ENCODE data around the gene BRD2.

Gene BRD2

GRCh38 chr6:32972353-32973143 is 4.2 kb downstream of the BRD2 start:
- TF ChIP-seq GATA2 (IDR thresholded peaks at IDR 0.05; ENCODE audit: low read depth, low read length) (no peak), GATA3 (IDR thresholded peaks at IDR 0.05; ENCODE audit: low read depth, low read length) (no peak)

DNA sequence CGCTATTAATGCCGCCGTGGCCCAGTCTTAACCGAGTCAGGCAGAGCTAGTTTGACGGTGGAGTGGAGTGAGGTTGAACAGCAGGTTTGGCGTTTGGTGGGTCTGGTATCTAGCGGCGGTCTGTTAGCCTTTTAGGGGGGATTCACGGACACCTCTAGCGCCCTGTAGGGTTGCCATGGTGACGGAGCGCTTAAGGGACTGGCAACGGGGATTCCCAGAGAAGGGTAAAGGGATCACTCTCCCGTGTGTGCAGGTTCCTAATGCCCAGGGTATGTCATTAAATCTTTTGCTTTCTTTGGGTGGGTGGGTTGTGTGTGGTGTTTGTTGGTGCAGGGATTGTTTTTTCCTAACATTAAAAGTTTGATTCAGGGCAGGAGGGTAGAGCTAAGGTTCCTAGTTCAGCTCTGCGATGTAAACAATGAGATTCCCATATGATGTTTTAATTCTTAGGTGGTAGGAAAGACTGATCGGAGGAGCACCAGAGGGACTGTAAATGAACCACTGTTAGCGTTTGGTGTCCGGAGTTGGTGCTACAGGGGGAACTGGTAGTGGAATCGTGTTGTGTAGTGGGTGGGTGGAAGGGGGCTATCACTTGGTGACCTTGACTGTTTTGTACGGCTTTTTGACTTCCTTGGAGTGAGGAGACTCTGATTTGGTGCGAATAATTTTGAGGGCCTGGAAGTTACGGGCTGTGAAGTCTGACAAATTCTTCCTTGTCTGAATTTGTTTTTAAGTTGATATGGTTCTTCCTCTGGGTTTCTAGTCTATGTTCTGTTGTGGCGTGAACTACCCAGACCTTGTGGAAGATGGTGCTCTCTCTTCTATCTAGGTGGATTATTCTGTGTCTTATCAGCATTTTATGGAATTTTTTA is 5.0 kb downstream of the BRD2 start:
- TF ChIP-seq GATA3 (IDR thresholded peaks at IDR 0.05; ENCODE audit: low read depth, low read length) (no peak), GATA2 (IDR thresholded peaks at IDR 0.05; ENCODE audit: low read depth, low read length) (no peak)

GRCh38 chr6:32974016-32974333 is 5.6 kb downstream of the BRD2 start:
- no peak for TF ChIP-seq GATA3 (IDR thresholded peaks at IDR 0.05; ENCODE audit: low read depth, low read length)
- no peak for TF ChIP-seq GATA2 (IDR thresholded peaks at IDR 0.05; ENCODE audit: low read depth, low read length)

DNA sequence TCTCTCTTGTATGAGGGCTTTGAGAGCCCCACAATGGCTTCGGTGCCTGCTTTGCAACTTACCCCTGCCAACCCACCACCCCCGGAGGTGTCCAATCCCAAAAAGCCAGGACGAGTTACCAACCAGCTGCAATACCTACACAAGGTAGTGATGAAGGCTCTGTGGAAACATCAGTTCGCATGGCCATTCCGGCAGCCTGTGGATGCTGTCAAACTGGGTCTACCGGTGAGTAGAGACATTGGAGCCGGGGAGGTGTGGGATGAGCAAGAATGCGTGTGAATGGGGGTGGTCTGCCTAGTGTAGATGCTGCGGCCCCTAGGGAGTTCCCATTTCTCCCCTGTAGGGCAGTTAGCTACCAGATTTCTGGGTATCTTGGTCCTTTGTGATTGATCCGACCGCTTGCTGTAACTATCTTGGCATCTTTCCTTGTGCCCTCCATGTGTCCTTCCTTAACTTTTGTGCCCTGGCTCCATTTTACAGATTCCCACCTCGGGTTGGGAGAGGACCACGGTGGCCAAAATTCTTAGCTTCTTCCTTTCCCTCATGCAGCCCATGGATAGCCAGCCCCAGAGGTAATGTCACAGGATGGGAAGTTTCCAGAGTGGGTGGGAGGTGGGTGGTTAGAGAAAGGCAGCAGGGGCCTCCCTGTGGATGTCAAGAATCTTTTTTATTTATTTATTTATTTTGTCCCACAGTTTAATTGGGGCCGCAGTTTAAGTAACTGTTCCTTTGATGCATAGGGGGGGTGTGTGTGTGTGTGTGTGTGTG is 6.3 kb downstream of the BRD2 start:
- TF ChIP-seq GATA2 (IDR thresholded peaks at IDR 0.05; ENCODE audit: low read depth, low read length) (no peak), GATA3 (IDR thresholded peaks at IDR 0.05; ENCODE audit: low read depth, low read length) (no peak)

DNA sequence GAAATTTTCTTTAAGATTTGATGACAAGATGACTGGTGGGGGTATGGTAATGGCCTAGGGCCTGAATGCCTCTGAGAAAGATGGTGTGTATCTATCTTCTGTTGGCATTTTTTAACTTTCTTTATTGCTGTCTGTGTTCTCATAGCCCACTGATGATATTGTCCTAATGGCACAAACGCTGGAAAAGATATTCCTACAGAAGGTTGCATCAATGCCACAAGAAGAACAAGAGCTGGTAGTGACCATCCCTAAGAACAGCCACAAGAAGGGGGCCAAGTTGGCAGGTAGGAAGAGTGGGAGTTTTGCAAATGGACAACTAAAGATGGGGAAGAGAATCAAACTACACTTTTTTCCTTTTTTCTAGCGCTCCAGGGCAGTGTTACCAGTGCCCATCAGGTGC is 7.5 kb downstream of the BRD2 start:
- TF ChIP-seq GATA3 (IDR thresholded peaks at IDR 0.05; ENCODE audit: low read depth, low read length), result no peak
- no peak for TF ChIP-seq GATA2 (IDR thresholded peaks at IDR 0.05; ENCODE audit: low read depth, low read length)

DNA sequence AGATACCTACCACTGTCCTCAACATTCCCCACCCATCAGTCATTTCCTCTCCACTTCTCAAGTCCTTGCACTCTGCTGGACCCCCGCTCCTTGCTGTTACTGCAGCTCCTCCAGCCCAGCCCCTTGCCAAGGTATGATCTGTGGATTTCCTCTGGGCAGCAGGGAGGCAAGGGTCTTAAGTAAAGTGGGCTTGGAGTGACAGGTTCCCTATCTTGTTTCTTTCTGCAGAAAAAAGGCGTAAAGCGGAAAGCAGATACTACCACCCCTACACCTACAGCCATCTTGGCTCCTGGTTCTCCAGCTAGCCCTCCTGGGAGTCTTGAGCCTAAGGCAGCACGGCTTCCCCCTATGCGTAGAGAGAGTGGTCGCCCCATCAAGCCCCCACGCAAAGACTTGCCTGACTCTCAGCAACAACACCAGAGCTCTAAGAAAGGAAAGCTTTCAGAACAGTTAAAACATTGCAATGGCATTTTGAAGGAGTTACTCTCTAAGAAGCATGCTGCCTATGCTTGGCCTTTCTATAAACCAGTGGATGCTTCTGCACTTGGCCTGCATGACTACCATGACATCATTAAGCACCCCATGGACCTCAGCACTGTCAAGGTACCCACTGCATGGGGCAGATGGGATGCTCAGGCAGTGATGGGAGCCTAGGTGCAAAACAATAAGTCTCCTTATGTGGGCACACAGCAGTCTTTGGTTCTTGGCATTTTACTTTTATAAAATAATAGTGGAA is 8.1 kb downstream of the BRD2 start:
- TF ChIP-seq GATA2 (IDR thresholded peaks at IDR 0.05; ENCODE audit: low read depth, low read length) (no peak), GATA3 (IDR thresholded peaks at IDR 0.05; ENCODE audit: low read depth, low read length) (no peak)

GRCh38 chr6:32977272-32977952 is 9.0 kb downstream of the BRD2 start:
- no peak for TF ChIP-seq GATA3 (IDR thresholded peaks at IDR 0.05; ENCODE audit: low read depth, low read length)
- no peak for TF ChIP-seq GATA2 (IDR thresholded peaks at IDR 0.05; ENCODE audit: low read depth, low read length)

DNA sequence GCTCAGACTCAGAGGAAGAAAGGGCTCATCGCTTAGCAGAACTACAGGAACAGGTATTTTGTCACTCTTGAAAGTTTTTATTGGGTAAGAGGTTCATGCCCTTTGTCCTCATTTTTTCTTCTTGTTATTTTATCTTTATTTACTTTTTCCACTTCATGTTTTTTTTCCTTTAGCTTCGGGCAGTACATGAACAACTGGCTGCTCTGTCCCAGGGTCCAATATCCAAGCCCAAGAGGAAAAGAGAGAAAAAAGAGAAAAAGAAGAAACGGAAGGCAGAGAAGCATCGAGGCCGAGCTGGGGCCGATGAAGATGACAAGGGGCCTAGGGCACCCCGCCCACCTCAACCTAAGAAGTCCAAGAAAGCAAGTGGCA is 9.5 kb downstream of the BRD2 start:
- TF ChIP-seq GATA3 (IDR thresholded peaks at IDR 0.05; ENCODE audit: low read depth, low read length) (no peak), GATA2 (IDR thresholded peaks at IDR 0.05; ENCODE audit: low read depth, low read length) (no peak)

DNA sequence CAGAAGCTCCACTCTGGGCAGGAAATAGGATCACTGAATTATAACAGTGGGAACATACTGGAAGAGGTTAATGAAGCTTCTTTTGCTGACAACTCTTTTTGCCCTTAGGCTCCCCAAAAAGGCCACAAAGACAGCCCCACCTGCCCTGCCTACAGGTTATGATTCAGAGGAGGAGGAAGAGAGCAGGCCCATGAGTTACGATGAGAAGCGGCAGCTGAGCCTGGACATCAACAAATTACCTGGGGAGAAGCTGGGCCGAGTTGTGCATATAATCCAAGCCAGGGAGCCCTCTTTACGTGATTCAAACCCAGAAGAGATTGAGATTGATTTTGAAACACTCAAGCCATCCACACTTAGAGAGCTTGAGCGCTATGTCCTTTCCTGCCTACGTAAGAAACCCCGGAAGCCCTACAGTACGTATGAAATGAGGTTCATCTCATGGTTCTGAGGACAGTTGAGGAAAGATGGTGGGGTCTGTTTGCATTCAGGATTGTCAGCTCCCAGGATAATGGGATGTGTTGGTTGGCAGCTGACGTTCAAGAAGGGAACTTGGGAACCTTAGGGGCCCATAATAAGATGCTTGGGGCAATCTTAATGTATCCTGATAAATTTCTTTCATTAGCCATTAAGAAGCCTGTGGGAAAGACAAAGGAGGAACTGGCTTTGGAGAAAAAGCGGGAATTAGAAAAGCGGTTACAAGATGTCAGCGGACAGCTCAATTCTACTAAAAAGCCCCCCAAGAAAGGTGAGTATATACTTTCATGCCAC is 11.5 kb downstream of the BRD2 start:
- TF ChIP-seq GATA3 (IDR thresholded peaks at IDR 0.05; ENCODE audit: low read depth, low read length) (no peak), GATA2 (IDR thresholded peaks at IDR 0.05; ENCODE audit: low read depth, low read length) (no peak)

GRCh38 chr6:32980488-32981038 is 12.2 kb downstream of the BRD2 start:
- no peak for TF ChIP-seq GATA2 (IDR thresholded peaks at IDR 0.05; ENCODE audit: low read depth, low read length)

DNA sequence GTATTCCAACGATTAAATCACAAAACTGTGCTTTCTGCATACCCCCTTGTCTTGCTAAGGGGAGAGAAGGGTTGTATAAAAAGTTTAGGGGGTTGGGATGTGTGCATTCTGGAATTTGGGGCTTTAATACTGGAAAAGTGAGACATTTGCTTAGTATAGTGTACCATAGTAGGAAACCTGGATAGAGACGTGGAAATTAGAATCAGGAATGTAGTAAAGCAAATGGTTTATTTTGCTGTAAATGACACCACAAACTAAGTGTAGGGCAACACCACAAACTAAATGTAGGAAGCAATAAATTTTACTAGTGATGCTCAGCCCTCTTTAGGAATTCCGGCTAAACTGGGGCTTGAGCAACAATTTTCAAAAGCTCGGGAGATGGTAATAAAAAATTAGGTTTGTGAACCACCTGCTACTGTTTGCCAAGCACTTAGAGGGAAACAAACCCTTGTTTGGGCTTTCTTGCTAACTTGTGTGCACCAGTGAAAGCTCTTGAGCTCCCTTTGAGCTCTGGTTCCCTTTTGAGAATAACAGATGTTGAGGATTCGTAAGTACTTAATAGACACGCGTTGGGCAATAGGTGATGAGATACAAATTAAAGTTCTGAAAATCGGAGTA is 13.8 kb downstream of the BRD2 start:
- TF ChIP-seq GATA3 (IDR thresholded peaks at IDR 0.05; ENCODE audit: low read depth, low read length), result no peak
- TF ChIP-seq GATA2 (IDR thresholded peaks at IDR 0.05; ENCODE audit: low read depth, low read length), result no peak

Data from SH-SY5Y (cell line).